A673 (cell line): Measurements from ENCODE around the gene FNDC5.

Source experiments
- CTCF ChIP-seq: fragments of 300-800, 200-600 bp; sonication (generic); conservative IDR thresholded peaks from 2 replicates; pipeline ENCODE4 v1.5.1; 2017; ENCODE audit warnings: low read depth, mild to moderate bottlenecking, antibody characterized with exemption, low read length, moderate library complexity, mixed read lengths
- EZH2 ChIP-seq: fragments of 200-600 bp; sonication (generic); IDR thresholded peaks from 2 replicates; pipeline ENCODE4 v1.6.1; 2017; ENCODE audit warnings: borderline replicate concordance, low read depth, mild to moderate bottlenecking, mixed read lengths, antibody characterized with exemption, low read length; ENCODE audit not compliant: poor library complexity, severe bottlenecking

- TF ChIP-seq CTCF (no peak), EZH2 (no peak)
Observed at GRCh38 chr1:32915766-32916706, 45.3 kb upstream of the FNDC5 start.
